ENCODE data around the gene GRIP2. TPM values are rescaled to one million over a fixed set of nuclear protein-coding genes. Genes with fewer than 3 reads are reported as not detected.

The GRIP2 gene
- total and polyA plus RNA-seq, 2 of the 4 experiments (the other 2 are of a cell fraction) = 0.05 TPM; not detected in 1

DNA sequence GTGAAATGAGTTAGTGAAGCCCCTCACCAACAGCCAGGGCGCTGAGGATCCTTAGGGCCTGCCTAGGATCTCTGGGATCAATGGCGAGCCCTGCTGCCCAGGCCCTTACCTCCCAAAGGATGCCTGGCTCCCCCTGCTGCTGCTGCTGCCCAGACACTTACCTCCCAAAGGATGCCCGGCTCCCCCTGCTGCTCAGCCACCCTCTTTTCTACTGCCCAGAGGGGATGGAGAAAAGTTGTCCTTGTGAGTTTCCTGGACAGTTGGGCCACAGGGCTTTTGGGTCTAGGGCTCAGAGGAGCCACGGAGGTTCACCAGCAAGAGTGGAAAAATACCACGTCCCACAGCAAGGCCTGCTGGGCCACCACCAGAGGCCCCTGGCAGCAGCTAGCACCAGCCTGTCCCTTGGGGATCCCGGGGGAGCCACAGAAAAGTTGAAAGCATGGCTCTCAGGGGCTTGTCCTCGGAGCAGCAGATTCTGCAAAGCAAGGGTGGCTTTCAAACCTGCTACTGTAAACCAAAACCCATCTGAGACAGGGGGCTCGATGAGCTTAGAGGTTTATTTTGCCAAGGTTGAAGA, 78.3 kb downstream of the GRIP2 start:
- Histone ChIP-seq H2AK5ac (ENCODE audit: low read depth, low read length) (peak overlapping the region; percentile 1; the same call in 1 of the 2 replicates), H3K36me3 (ENCODE audit: control insufficient read depth, insufficient read depth, low read length) (peaks cover 46% of the 10 kb centered on the region), H2AK9ac (replicated peaks; ENCODE audit: low read depth, low read length, poor library complexity) (no peak overlapping the region), H3K4me2 (ENCODE audit: low read depth, low read length) (no peak overlapping the region), H4K5ac (ENCODE audit: low read depth, low read length) (no peak overlapping the region), H4K8ac (ENCODE audit: low read depth in 2 of 2, low read length in 2 of 2) (peak overlapping the region; percentile 25 to 57; a peak in 2 of 4 replicates), H3K4ac (ENCODE audit: low read depth, low read length) (peak overlapping the region; percentile 56), H3K27me3 (ENCODE audit: control insufficient read depth, insufficient read depth, low read length) (no peaks in the 10 kb centered on the region), H3K4me1 (ENCODE audit: control insufficient read depth, insufficient read depth, low read length) (peaks cover 11% of the 10 kb centered on the region; the same call in 1 of the 2 replicates), H3K18ac (ENCODE audit: low read depth, low read length) (no peak overlapping the region; the same call in 1 of the 2 replicates), H4K20me1 (ENCODE audit: insufficient read depth, low read length) (no peaks in the 10 kb centered on the region), H3K9ac (ENCODE audit: low read depth, low read length) (no peak overlapping the region), H3K79me1 (ENCODE audit: low read depth in 1 of 2, low read length in 2 of 2) (peaks cover 6 to 10% of the 10 kb centered on the region in 2 experiments; a peak in 2 of 4 replicates), H2BK120ac (ENCODE audit: low read depth, low read length) (peak overlapping the region; percentile 48), H2BK20ac (ENCODE audit: low read depth, low read length) (peak overlapping the region; percentile 52; the same call in 1 of the 2 replicates), H3K23ac (ENCODE audit: low read depth, low read length) (no peak overlapping the region), H3K4me3 (ENCODE audit: insufficient read depth, low read depth, low read length) (no peak overlapping the region), H2BK15ac (ENCODE audit: low read depth, low read length) (peak overlapping the region; percentile 36; the same call in 1 of the 3 replicates), H3K9me3 (ENCODE audit: control insufficient read depth, insufficient read depth, low read length) (no peaks in the 10 kb centered on the region), H3K14ac (replicated peaks; ENCODE audit: low read depth, low read length) (0 out of 2 replicates have a peak overlapping the region, but pooled peaks have one; percentile 11), H3K56ac (ENCODE audit: extremely low read depth, insufficient read depth, low read length) (no peak overlapping the region), H3K9me1 (ENCODE audit: insufficient read depth, low read length) (peaks cover 16% of the 10 kb centered on the region), H3K27ac (ENCODE audit: insufficient read depth, low read length) (peak overlapping the region; percentile 21; the same call in 1 of the 2 replicates), H2BK5ac (ENCODE audit: low read depth, low read length, poor library complexity, severe bottlenecking) (no peak overlapping the region), H4K91ac (ENCODE audit: insufficient read depth, low read depth, low read length) (peak overlapping the region; percentile 49; the same call in 1 of the 2 replicates), H2AFZ (replicated peaks; ENCODE audit: low read length, poor library complexity) (peak overlapping the region; percentile 6)
- dilution Hi-C loops (cut with HindIII; ENCODE audit: low sequenced_read_pairs, unreplicated experiment) (no loop called here), intact Hi-C loops (cut with micrococcal nuclease) (loop anchor here (1.0 to 2.0 kb wide), 4 partner anchors 59 to 565 kb away; partner anchors contain the start of gene SLC6A6), in situ Hi-C loops (cut with MboI; ENCODE audit: low sequenced_read_pairs) (loop anchor here (5.0 to 10.0 kb wide), 4 partner anchors 55 to 567 kb away; no protein-coding TSS in a partner anchor)
- BruUV-seq (replicated peaks) = no TSS peak
- TF ChIP-seq SMC3 (IDR thresholded peaks at IDR 0.05; ENCODE audit: low read depth, low read length) (peak; percentile 97), MAFK (IDR thresholded peaks at IDR 0.05; ENCODE audit: low read depth, low read length) (no peak), RAD21 (IDR thresholded peaks at IDR 0.05; ENCODE audit: low read length) (peak; percentile 88), FOS (IDR thresholded peaks at IDR 0.05; ENCODE audit: low read depth, low read length) (no peak), CTCF (conservative IDR thresholded peaks at IDR 0.05; ENCODE audit: low read depth, low read length) (peak; percentile 98)
- peak; percentile 73 for DNase-seq
- peak; percentile 61 for ATAC-seq (ENCODE audit: low read depth)
- POLR2A ChIA-PET (ENCODE audit: unreplicated experiment) = interaction anchor here (0.7 kb wide), 1 partner anchor 47 kb away, joined by 3 read pairs; no protein-coding TSS in a partner anchor
- 80% methylated on average over 2 of the region's 8 CpGs; no CpG with 5 or more reads in 1 of the 2 experiments for WGBS, 2 experiments (ENCODE audit: extremely low coverage in 2 of 2, insufficient read length in 1 of 2)
- CTCF ChIA-PET = interaction anchor here (1.1 to 2.2 kb wide), 4 partner anchors 9 to 258 kb away, joined by 3 to 15 read pairs (median 4); no protein-coding TSS in a partner anchor

Measured in IMR-90 (cell line).